ENCODE results near the gene B3GNT8.

DNA sequence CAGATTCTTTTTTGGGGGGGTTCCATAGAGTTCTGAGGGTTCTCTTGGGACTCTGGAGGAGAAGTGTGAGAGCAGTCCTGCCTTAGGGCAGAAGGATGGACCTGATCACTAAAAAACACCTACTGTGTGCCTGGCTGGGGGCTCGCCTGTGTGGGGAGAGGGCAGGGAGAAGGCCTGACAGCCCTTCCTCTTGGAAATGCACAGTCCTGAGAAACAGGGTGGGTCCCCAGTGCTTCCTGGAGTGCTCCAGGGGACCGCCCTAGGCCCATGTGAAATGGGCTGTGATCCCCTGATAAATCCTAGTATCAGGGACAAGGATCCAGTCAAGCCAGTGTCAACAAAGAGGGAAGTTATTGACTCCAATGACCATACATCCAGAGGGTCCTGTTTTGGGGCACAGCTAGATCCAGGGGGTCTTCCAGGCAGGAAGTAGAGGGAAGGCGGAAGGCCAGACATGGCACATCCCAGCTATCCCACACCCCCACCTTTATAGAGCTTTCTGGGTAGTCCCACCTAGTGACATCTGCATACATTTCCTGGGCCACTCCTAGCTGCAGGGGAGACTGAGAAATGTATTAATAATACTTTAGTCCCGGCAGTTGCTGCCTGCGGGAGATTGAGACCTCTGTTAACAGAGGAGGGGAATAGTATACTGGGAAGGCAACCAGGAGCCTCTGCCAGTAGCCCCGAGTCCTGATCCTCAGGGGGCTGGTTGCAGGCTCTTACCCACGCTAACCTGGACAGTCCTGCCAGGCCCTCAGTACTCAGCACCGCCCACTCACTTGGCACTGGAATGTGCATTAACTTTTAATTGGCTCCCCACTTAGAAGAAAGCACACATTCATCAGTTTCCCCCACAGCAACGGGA is 15.8 kb downstream of the B3GNT8 start:
- TF ChIP-seq CTCF (IDR thresholded peaks at IDR 0.05; ENCODE audit: low read depth, low read length, missing input control) (no peak), HNF4A (conservative IDR thresholded peaks at IDR 0.05) (no peak), TAF1 (conservative IDR thresholded peaks at IDR 0.05) (no peak), REST (IDR thresholded peaks at IDR 0.05) (no peak), SP1 (IDR thresholded peaks at IDR 0.05) (no peak), HNF4G (IDR thresholded peaks at IDR 0.05) (no peak), FOXA2 (IDR thresholded peaks at IDR 0.05) (no peak)
- TF ChIP-seq, protein P1, sequence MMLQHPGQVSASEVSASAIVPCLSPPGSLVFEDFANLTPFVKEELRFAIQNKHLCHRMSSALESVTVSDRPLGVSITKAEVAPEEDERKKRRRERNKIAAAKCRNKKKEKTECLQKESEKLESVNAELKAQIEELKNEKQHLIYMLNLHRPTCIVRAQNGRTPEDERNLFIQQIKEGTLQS (IDR thresholded peaks at IDR 0.05) = no peak

All from liver (tissue), 3 donors.